Measurements from ENCODE around the gene RUNX2.

GRCh38 chr6:45574014-45574461 lies 245.9 kb downstream of the RUNX2 start:
- TF ChIP-seq POLR2A (IDR thresholded peaks at IDR 0.05; ENCODE audit: low read length) (no peak), GATA1 (IDR thresholded peaks at IDR 0.05; ENCODE audit: low read depth, low read length) (no peak)

Measured in erythroblast (primary cell).